Measurements from ENCODE around the gene CHMP1A.

- TF ChIP-seq GATA3 (IDR thresholded peaks at IDR 0.05; ENCODE audit: low read depth, low read length) (no peak), GATA2 (IDR thresholded peaks at IDR 0.05; ENCODE audit: low read depth, low read length) (no peak)
Observed at GRCh38 chr16:89602952-89603590, 54.4 kb downstream of the CHMP1A start.
